OCI-LY7 (cell line): Measurements from ENCODE around the gene ZNF343. TPM values are rescaled to one million over a fixed set of nuclear protein-coding genes. Genes with fewer than 3 reads are reported as not detected.

Experiments used
- BruUV-seq: library from RNA; stranded (reverse); fragments of 400-500 nt; replicated peaks from 2 replicates; lab custom pipeline; 2021; lab: Mats Ljungman, UMichigan
- CTCF ChIA-PET: fragments of 300-600 bp; sonication (Branson Sonifier 250); formaldehyde crosslinking; loops from one replicate; lab custom pipeline; 2022; ENCODE audit warnings: antibody characterized with exemption; ENCODE audit not compliant: unreplicated experiment; lab: Charles Lee
- POLR2A ChIA-PET: fragments of 300-600 bp; sonication (Branson Sonifier 250); formaldehyde crosslinking; loops from one replicate; lab custom pipeline; 2022; ENCODE audit warnings: antibody characterized with exemption; lab: Charles Lee
- DNase-seq: peaks from one replicate; pipeline ENCODE4 v3.0.0-alpha.2; 2015; ENCODE audit warnings: low spot score
- H2AFZ ChIP-seq: fragments of 200-600 bp; sonication (generic), shearing (Covaris generic); 2 replicates; pipeline ENCODE4 v1.6.1; 2014; ENCODE audit warnings: mild to moderate bottlenecking, antibody characterized with exemption, low read length, moderate library complexity
- H3K27ac ChIP-seq: fragments of 200-600 bp; sonication (generic); 2 replicates; pipeline ENCODE4 v1.5.1; 2014; ENCODE audit warnings: mixed run types, low read depth, mild to moderate bottlenecking, moderate library complexity, low read length, inconsistent platforms; ENCODE audit not compliant: poor library complexity, severe bottlenecking
- H3K36me3 ChIP-seq: fragments of 200-600 bp; sonication (generic); 2 replicates; pipeline ENCODE4 v1.6.1; 2014; ENCODE audit warnings: mild to moderate bottlenecking, antibody characterized with exemption, low read length, moderate library complexity, mixed read lengths; ENCODE audit not compliant: insufficient read depth
- H3K4me1 ChIP-seq: fragments of 200-600 bp; sonication (generic); 2 replicates; pipeline ENCODE4 v1.5.1; 2014; ENCODE audit warnings: mild to moderate bottlenecking, low read length; ENCODE audit not compliant: insufficient read depth, poor library complexity, severe bottlenecking
- H3K4me2 ChIP-seq: fragments of 200-600 bp; sonication (generic); 2 replicates; pipeline ENCODE4 v1.6.1; 2014; ENCODE audit warnings: mild to moderate bottlenecking, low read length
- H3K4me3 ChIP-seq: fragments of 200-600 bp; sonication (generic); 2 replicates; pipeline ENCODE4 v1.5.1; 2014; ENCODE audit warnings: mild to moderate bottlenecking, low read depth, low read length; ENCODE audit not compliant: poor library complexity, severe bottlenecking
- H3K79me2 ChIP-seq: fragments of 200-600 bp; sonication (generic); 2 replicates; pipeline ENCODE4 v1.6.1; 2016; ENCODE audit warnings: low read depth, mild to moderate bottlenecking, low read length, moderate library complexity, mixed read lengths; ENCODE audit not compliant: insufficient read depth
- H3K9me2 ChIP-seq: fragments of 200-600 bp; sonication (generic); 2 replicates; pipeline ENCODE4 v1.6.1; 2016; ENCODE audit warnings: mild to moderate bottlenecking, low read length, mixed read lengths; ENCODE audit not compliant: insufficient read depth
- H3K9me3 ChIP-seq: fragments of 200-600 bp; sonication (generic); 2 replicates; pipeline ENCODE4 v1.6.1; 2014; ENCODE audit warnings: mild to moderate bottlenecking, mixed run types, low read length, mixed read lengths
- H4K20me1 ChIP-seq: fragments of 200-600 bp; sonication (generic); 2 replicates; pipeline ENCODE4 v1.6.1; 2014; ENCODE audit warnings: mild to moderate bottlenecking, antibody characterized with exemption, low read length, moderate library complexity, mixed read lengths; ENCODE audit not compliant: insufficient read depth
- EZH2phosphoT487 ChIP-seq: fragments of 200-600 bp; sonication (generic); IDR thresholded peaks from 2 replicates; pipeline ENCODE4 v1.6.1; 2018; ENCODE audit warnings: low read depth, borderline replicate concordance, mild to moderate bottlenecking, mixed run types, antibody characterized with exemption, low read length, moderate library complexity, mixed read lengths
- intact Hi-C: fragments of 100-400 bp; cut with micrococcal nuclease; formaldehyde crosslinking; loops from one replicate; pipeline ENCODE4 v1.10.0; 2022; ENCODE audit not compliant: unreplicated experiment
- small RNA-seq: library from RNA; depleted of rRNA; stranded (forward); fragments of <200 nt; gene quantifications from one replicate; pipeline ENCODE3, GENCODE V24; 2014
- total RNA-seq, 2 experiments: library from RNA; depleted of rRNA in 1 of 2; stranded (reverse); fragments of >200 nt in 1 of 2; shearing (Covaris generic) in 1 of 2; gene quantifications; 2 replicates each; pipeline ENCODE4 v1.2.3, GENCODE V29; 2014 to 2022
- TF ChIP-seq, protein P1 (sequence below): fragments of 200-600 bp; sonication (generic); conservative IDR thresholded peaks from 2 replicates; pipeline ENCODE4 v1.5.1; 2014; ENCODE audit warnings: mild to moderate bottlenecking, antibody characterized with exemption, low read length, moderate library complexity, mixed read lengths

The ZNF343 gene
- total RNA-seq, 2 experiments from 2014 or later = 7.1 to 11.9 TPM

DNA sequence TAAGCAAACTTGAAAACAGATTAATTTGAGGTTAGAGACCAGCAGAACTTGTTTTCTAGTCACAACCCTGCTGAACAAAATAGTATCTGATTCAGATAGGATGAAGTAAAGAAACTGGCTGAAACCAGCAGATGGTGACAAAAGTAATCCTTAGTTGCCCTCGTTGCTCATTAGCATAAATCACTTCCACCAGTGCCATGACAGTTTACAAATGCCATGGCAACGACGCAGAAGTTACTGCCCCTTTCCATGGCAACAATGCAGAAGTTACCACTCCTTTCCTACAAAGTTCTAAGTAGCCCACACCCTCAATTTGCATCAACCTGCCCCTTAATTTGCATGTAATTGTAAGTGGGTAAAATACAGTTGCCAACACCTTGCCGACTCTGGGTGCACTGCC lies 61.9 kb downstream of the ZNF343 start:
- no peak overlapping the region for H3K27ac ChIP-seq
- no peak overlapping the region for H3K4me2 ChIP-seq
- no peaks in the 10 kb centered on the region for H3K4me1 ChIP-seq
- no peaks in the 10 kb centered on the region for H3K9me3 ChIP-seq
- ChIA-PET POLR2A (interaction anchor here (0.7 kb wide), 1 partner anchor 10 kb away, joined by 3 read pairs; no protein-coding TSS in a partner anchor), CTCF (no interaction called here)
- no peak for TF ChIP-seq EZH2phosphoT487
- TF ChIP-seq, protein P1, sequence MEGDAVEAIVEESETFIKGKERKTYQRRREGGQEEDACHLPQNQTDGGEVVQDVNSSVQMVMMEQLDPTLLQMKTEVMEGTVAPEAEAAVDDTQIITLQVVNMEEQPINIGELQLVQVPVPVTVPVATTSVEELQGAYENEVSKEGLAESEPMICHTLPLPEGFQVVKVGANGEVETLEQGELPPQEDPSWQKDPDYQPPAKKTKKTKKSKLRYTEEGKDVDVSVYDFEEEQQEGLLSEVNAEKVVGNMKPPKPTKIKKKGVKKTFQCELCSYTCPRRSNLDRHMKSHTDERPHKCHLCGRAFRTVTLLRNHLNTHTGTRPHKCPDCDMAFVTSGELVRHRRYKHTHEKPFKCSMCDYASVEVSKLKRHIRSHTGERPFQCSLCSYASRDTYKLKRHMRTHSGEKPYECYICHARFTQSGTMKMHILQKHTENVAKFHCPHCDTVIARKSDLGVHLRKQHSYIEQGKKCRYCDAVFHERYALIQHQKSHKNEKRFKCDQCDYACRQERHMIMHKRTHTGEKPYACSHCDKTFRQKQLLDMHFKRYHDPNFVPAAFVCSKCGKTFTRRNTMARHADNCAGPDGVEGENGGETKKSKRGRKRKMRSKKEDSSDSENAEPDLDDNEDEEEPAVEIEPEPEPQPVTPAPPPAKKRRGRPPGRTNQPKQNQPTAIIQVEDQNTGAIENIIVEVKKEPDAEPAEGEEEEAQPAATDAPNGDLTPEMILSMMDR = no peak
- intact Hi-C loops = no loop called here
- H3K4me3 ChIP-seq = no peak overlapping the region
- BruUV-seq = no TSS peak
- no peak overlapping the region for H2AFZ ChIP-seq
- DNase-seq = no peak
- no peaks in the 10 kb centered on the region for H3K36me3 ChIP-seq
- H3K9me2 ChIP-seq = no peaks in the 10 kb centered on the region
- no peaks in the 10 kb centered on the region for H3K79me2 ChIP-seq
- H4K20me1 ChIP-seq = no peaks in the 10 kb centered on the region

Small RNA genes within 50 kb of the gene (small RNA-seq; reads per million reads assigned to genes)
- gene RF00019 = not detected

Other genes with a start within 250 kb of the ZNF343 start
- gene TGM3, start 212.9 kb downstream of the ZNF343 start, total RNA-seq (2014; rRNA removed; shearing (Covaris generic)) = not detected in 2 replicates
- not detected in 2 replicates for gene TGM3, start 212.9 kb downstream of the ZNF343 start, total RNA-seq (2022)
- not detected in 2 replicates for gene TGM6, start 128.0 kb downstream of the ZNF343 start, total RNA-seq (2014; rRNA removed; shearing (Covaris generic))
- not detected in 2 replicates for gene TGM6, start 128.0 kb downstream of the ZNF343 start, total RNA-seq (2022)
- 429 and 516 TPM in 2 replicates for gene SNRPB, start 38.1 kb downstream of the ZNF343 start, total RNA-seq (2014; rRNA removed; shearing (Covaris generic))
- gene SNRPB, start 38.1 kb downstream of the ZNF343 start, total RNA-seq (2022) = 323 and 351 TPM in 2 replicates
- not detected in 2 replicates for gene TMC2, start 27.7 kb upstream of the ZNF343 start, total RNA-seq (2014; rRNA removed; shearing (Covaris generic))
- gene TMC2, start 27.7 kb upstream of the ZNF343 start, total RNA-seq (2022) = not detected in 2 replicates
- gene NOP56, start 143.7 kb upstream of the ZNF343 start, total RNA-seq (2014; rRNA removed; shearing (Covaris generic)) = 580 and 640 TPM in 2 replicates
- gene NOP56, start 143.7 kb upstream of the ZNF343 start, total RNA-seq (2022) = 464 and 544 TPM in 2 replicates
- 154 and 162 TPM in 2 replicates for gene IDH3B, start 155.3 kb upstream of the ZNF343 start, total RNA-seq (2014; rRNA removed; shearing (Covaris generic))
- gene IDH3B, start 155.3 kb upstream of the ZNF343 start, total RNA-seq (2022) = 123 and 142 TPM in 2 replicates
- 0.41 and 1.5 TPM in 2 replicates for gene EBF4, start 183.9 kb upstream of the ZNF343 start, total RNA-seq (2014; rRNA removed; shearing (Covaris generic))
- gene EBF4, start 183.9 kb upstream of the ZNF343 start, total RNA-seq (2022) = 2.6 and 4.4 TPM in 2 replicates